GM12873 (cell line): ENCODE data around the gene KAT7.

Experiments
- CTCF ChIP-seq: IDR thresholded peaks from 2 replicates; pipeline ENCODE4 v1.5.1; 2012; ENCODE audit warnings: low read depth, mild to moderate bottlenecking, moderate library complexity, low read length, control low read depth; ENCODE audit not compliant: insufficient read depth; ENCODE audit errors: missing control alignments

KAT7 gene

GRCh38 chr17:49755663-49756283 is 32.7 kb upstream of the KAT7 start:
- TF ChIP-seq CTCF = no peak

DNA sequence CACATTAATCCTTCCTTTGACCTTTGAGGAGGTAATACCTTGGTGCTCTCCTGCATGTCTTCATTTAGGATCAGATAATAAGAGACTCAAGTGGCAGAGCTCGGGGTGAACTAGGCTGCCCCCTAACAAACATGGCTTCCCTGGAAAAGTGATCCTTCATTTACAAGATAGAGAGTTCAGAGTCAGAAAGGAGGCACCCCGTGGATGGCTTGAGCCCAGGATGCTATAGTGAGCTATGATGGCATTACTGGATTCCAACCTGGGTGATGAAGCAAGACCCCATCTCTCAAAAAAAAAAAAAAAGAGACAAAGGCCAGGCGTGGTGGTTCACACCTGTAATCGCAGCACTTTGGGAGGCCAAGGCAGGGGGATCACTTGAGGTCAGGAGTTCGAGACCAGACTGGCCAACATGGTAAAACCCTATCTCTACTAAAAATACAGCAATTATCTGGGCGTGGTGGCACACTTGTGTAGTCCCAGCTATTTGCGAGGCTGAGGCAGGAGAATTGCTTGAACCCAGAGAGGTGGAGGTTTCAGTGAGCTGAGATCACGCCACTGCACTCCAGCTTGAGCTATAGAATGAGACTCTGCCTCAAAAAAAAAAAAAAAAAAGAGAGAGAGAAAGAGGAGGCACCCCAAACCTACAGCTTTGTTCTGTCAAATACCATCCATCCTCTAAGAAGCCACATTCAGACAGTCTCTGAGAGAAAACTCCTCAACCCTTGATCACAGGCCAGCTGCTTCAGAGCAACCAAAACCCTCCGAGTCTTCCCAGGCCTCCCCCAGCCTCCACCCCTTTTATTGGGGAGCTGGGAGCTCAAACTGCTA is 31.9 kb upstream of the KAT7 start:
- TF ChIP-seq CTCF = no peak

- TF ChIP-seq CTCF = no peak
These were observed 31.2 kb upstream of the KAT7 start for GRCh38 chr17:49757151-49757777.

- no peak for TF ChIP-seq CTCF
These were observed 29.3 kb upstream of the KAT7 start for GRCh38 chr17:49759203-49759602.

- TF ChIP-seq CTCF = no peak
These were observed 28.2 kb upstream of the KAT7 start for GRCh38 chr17:49760296-49760695.

GRCh38 chr17:49760932-49761558 is 27.4 kb upstream of the KAT7 start:
- TF ChIP-seq CTCF = no peak
